HUDEP-2 (cell line): ENCODE results near the gene ATP5PD.
A peak's percentile ranks its signal among the peaks of the same experiment; 100 is the strongest.
"Not testable (repeated sequence)": the region's sequence is repeated elsewhere in the genome, so short reads cannot be mapped to it uniquely, and the experiment has no call there.

Experiments used
- DNase-seq, 76 experiments: peaks; one replicate each; lab custom pipeline; 2025; ENCODE audit not compliant: unreplicated experiment in 76 of 76; lab: John Stamatoyannopoulos, UW

ATP5PD gene

GRCh38 chr17:75026650-75027049 lies 20.1 kb downstream of the ATP5PD start:
- peak in 3 of 76 experiments; percentile 8 to 17 (median 12) for DNase-seq

GRCh38 chr17:75025398-75025734 lies 21.4 kb downstream of the ATP5PD start:
- not testable (repeated sequence) for DNase-seq

GRCh38 chr17:75024686-75025397 lies 21.9 kb downstream of the ATP5PD start:
- no peak for DNase-seq

- no peak for DNase-seq
These were observed 26.2 kb downstream of the ATP5PD start for GRCh38 chr17:75020331-75021110.

- no peak for DNase-seq
These were observed 27.1 kb downstream of the ATP5PD start for GRCh38 chr17:75019710-75020109.

GRCh38 chr17:75019146-75019545 lies 27.6 kb downstream of the ATP5PD start:
- peak in 1 of 76 experiments; percentile 28 for DNase-seq

GRCh38 chr17:75013092-75013559 lies 33.6 kb downstream of the ATP5PD start:
- DNase-seq, result peak in 6 of 76 experiments; percentile 15 to 71 (median 21)

GRCh38 chr17:75012346-75013091 lies 34.2 kb downstream of the ATP5PD start, which contains the start of gene MRPL58:
Gene MRPL58 (plus strand): TSS chr17:75012670. CDS start chr17:75012687, 17 bp downstream.
- DNase-seq, result peak in 71 of 76 experiments; percentile 23 to 83 (median 66)

- no peak for DNase-seq
These were observed 34.7 kb downstream of the ATP5PD start for GRCh38 chr17:75012096-75012345.

- DNase-seq, result no peak
These were observed 35.2 kb downstream of the ATP5PD start for GRCh38 chr17:75011401-75012095.

GRCh38 chr17:75010683-75011400 lies 35.9 kb downstream of the ATP5PD start:
- DNase-seq, result peak in 2 of 76 experiments; percentile 17 to 23

- no peak for DNase-seq
These were observed 37.5 kb downstream of the ATP5PD start for GRCh38 chr17:75009139-75009724.

- DNase-seq, result no peak
These were observed 38.4 kb downstream of the ATP5PD start for GRCh38 chr17:75008373-75008772.

- peak in 34 of 76 experiments; percentile 9 to 58 (median 25) for DNase-seq
These were observed 40.1 kb downstream of the ATP5PD start for GRCh38 chr17:75006653-75007052.

- DNase-seq, result not testable (repeated sequence)
These were observed 40.7 kb downstream of the ATP5PD start for GRCh38 chr17:75006084-75006483.

- no peak for DNase-seq
These were observed 41.5 kb downstream of the ATP5PD start for GRCh38 chr17:75005291-75005690.

- DNase-seq, result no peak
These were observed 42.4 kb downstream of the ATP5PD start for GRCh38 chr17:75004371-75004770.

GRCh38 chr17:75003957-75004355 lies 42.8 kb downstream of the ATP5PD start:
- DNase-seq, result no peak

GRCh38 chr17:75003070-75003956 lies 43.5 kb downstream of the ATP5PD start:
- DNase-seq, result no peak
